GM19035 (cell line): ENCODE results near the gene HDAC3.
A peak's percentile ranks its signal among the peaks of the same experiment; 100 is the strongest.

Experiments used
- ATAC-seq: cut with Tn5 transposase; IDR thresholded peaks from one replicate; pipeline ENCODE4 v1.9.1; 2021; ENCODE audit not compliant: unreplicated experiment

HDAC3 gene

GRCh38 chr5:141605523-141606277 lies 30.9 kb downstream of the HDAC3 start:
- peak; percentile 96 for ATAC-seq

- ATAC-seq = no peak
Observed at GRCh38 chr5:141603923-141604717, 32.5 kb downstream of the HDAC3 start.

GRCh38 chr5:141602606-141603005 lies 34.0 kb downstream of the HDAC3 start:
- ATAC-seq = no peak

- ATAC-seq = no peak
Observed at GRCh38 chr5:141598391-141599345, 38.0 kb downstream of the HDAC3 start.

- no peak for ATAC-seq
Observed at GRCh38 chr5:141597814-141598213, 38.8 kb downstream of the HDAC3 start.

GRCh38 chr5:141597394-141597793 lies 39.3 kb downstream of the HDAC3 start:
- ATAC-seq = no peak

- ATAC-seq = no peak
Observed at GRCh38 chr5:141596867-141597266, 39.8 kb downstream of the HDAC3 start.

- ATAC-seq = no peak
Observed at GRCh38 chr5:141590127-141590526, 46.5 kb downstream of the HDAC3 start.

- ATAC-seq = no peak
Observed at GRCh38 chr5:141586246-141586645, 50.4 kb downstream of the HDAC3 start.

- ATAC-seq = no peak
Observed at GRCh38 chr5:141585594-141585993, 51.1 kb downstream of the HDAC3 start.

- no peak for ATAC-seq
Observed at GRCh38 chr5:141574122-141574510, 62.5 kb downstream of the HDAC3 start.

GRCh38 chr5:141573489-141574121 lies 63.0 kb downstream of the HDAC3 start:
- no peak for ATAC-seq
